ENCODE measurements around the gene AP5S1.
"Not testable (repeated sequence)": the region's sequence is repeated elsewhere in the genome, so short reads cannot be mapped to it uniquely, and the experiment has no call there.

The AP5S1 gene

GRCh38 chr20:3794168-3794567 lies 26.2 kb upstream of the AP5S1 start:
- not testable (repeated sequence) for DNase-seq

- DNase-seq = no peak
Measured at GRCh38 chr20:3794701-3795420, 25.5 kb upstream of the AP5S1 start.

GRCh38 chr20:3795511-3796468 lies 24.6 kb upstream of the AP5S1 start, which contains the start of gene CDC25B:
Gene CDC25B, plus strand, starts transcription at chr20:3796310. Its CDS starts 222 bp downstream, at chr20:3796532.
- DNase-seq = peak; percentile 83

- DNase-seq = no peak
Measured at GRCh38 chr20:3796477-3797225, 23.7 kb upstream of the AP5S1 start.

- DNase-seq = no peak
Measured at GRCh38 chr20:3797226-3797545, 23.2 kb upstream of the AP5S1 start.

- DNase-seq = no peak
Measured at GRCh38 chr20:3797592-3798372, 22.6 kb upstream of the AP5S1 start.

GRCh38 chr20:3798373-3798768 lies 22.0 kb upstream of the AP5S1 start:
- no peak for DNase-seq

- DNase-seq = no peak
Measured at GRCh38 chr20:3798908-3799248, 21.5 kb upstream of the AP5S1 start.

- DNase-seq = no peak
Measured at GRCh38 chr20:3800256-3800877, 20.0 kb upstream of the AP5S1 start.

GRCh38 chr20:3800878-3801260 lies 19.5 kb upstream of the AP5S1 start:
- no peak for DNase-seq

GRCh38 chr20:3801299-3801698 lies 19.0 kb upstream of the AP5S1 start:
- DNase-seq = no peak

- DNase-seq = no peak
Measured at GRCh38 chr20:3801846-3802245, 18.5 kb upstream of the AP5S1 start.

- DNase-seq = no peak
Measured at GRCh38 chr20:3802524-3803239, 17.7 kb upstream of the AP5S1 start.

GRCh38 chr20:3803289-3803688 lies 17.1 kb upstream of the AP5S1 start:
- no peak for DNase-seq

GRCh38 chr20:3803854-3804253 lies 16.5 kb upstream of the AP5S1 start:
- DNase-seq = no peak

GRCh38 chr20:3804254-3804751 lies 16.0 kb upstream of the AP5S1 start:
- DNase-seq = no peak

GRCh38 chr20:3804781-3805180 lies 15.6 kb upstream of the AP5S1 start:
- no peak for DNase-seq

GRCh38 chr20:3808544-3808943 lies 11.8 kb upstream of the AP5S1 start:
- DNase-seq = no peak

- DNase-seq = peak; percentile 99
Measured at GRCh38 chr20:3811467-3812258, 8.7 kb upstream of the AP5S1 start.

- DNase-seq = no peak
Measured at GRCh38 chr20:3812259-3812681, 8.1 kb upstream of the AP5S1 start.

Measured in GOT3 (cell line).